HL-60 (cell line): ENCODE measurements around the gene HMCN2.

Experiments
- CTCF ChIP-seq: IDR thresholded peaks from one replicate; pipeline ENCODE4 v1.5.1; 2011; ENCODE audit warnings: low read length, control low read depth, inconsistent platforms; ENCODE audit not compliant: insufficient read depth
- POLR2AphosphoS5 ChIP-seq: IDR thresholded peaks from 2 replicates; pipeline ENCODE4 v1.6.1; 2012; ENCODE audit warnings: low read depth

GRCh38 chr9:130254747-130255630 lies 10.6 kb upstream of the HMCN2 start:
- TF ChIP-seq POLR2AphosphoS5: no peak
- TF ChIP-seq CTCF: no peak
